SJCRH30 (cell line): Measurements from ENCODE around the gene SCYGR4. TPM values are rescaled to one million over a fixed set of nuclear protein-coding genes. Genes with fewer than 3 reads are reported as not detected.
"Not testable (repeated sequence)": the region's sequence is repeated elsewhere in the genome, so short reads cannot be mapped to it uniquely, and the experiment has no call there.

Experiments used
- DNase-seq, 2 experiments: peaks; one replicate each; pipeline ENCODE4 v3.0.0-alpha.2; 2015 to 2020
- H3K27ac ChIP-seq: fragments of 250-450 bp; sonication (Bioruptor Pico); 2 replicates; pipeline ENCODE4 v1.5.1; 2020; ENCODE audit warnings: mild to moderate bottlenecking, moderate library complexity
- H3K27me3 ChIP-seq: fragments of 250-450 bp; sonication (Bioruptor Pico); 2 replicates; pipeline ENCODE4 v1.5.1; 2020; ENCODE audit warnings: mild to moderate bottlenecking, moderate library complexity
- H3K36me3 ChIP-seq: fragments of 250-450 bp; sonication (Bioruptor Pico); 2 replicates; pipeline ENCODE4 v1.5.1; 2020; ENCODE audit warnings: mild to moderate bottlenecking, moderate library complexity
- H3K4me1 ChIP-seq: fragments of 250-450 bp; sonication (Bioruptor Pico); 2 replicates; pipeline ENCODE4 v1.5.1; 2020; ENCODE audit warnings: mild to moderate bottlenecking, moderate library complexity
- H3K4me3 ChIP-seq: fragments of 250-450 bp; sonication (Bioruptor Pico); 2 replicates; pipeline ENCODE4 v1.5.1; 2020; ENCODE audit warnings: mild to moderate bottlenecking, moderate library complexity
- H3K9me3 ChIP-seq: fragments of 250-450 bp; sonication (Bioruptor Pico); replicated peaks from 2 replicates; pipeline ENCODE4 v1.5.1; 2020; ENCODE audit warnings: mild to moderate bottlenecking, moderate library complexity
- total RNA-seq: library from RNA; depleted of rRNA; stranded (reverse); fragments of >200 nt; shearing (Covaris generic); gene quantifications from 2 replicates; pipeline ENCODE4 v1.2.3, GENCODE V29; 2014

SCYGR4 gene
- total RNA-seq, 1 experiment from 2014 or later, result not detected

- no peak overlapping the region for H3K27ac ChIP-seq
- H3K27me3 ChIP-seq, result no peaks in the 10 kb centered on the region; the same call in none of the 2 replicates
- no peaks in the 10 kb centered on the region for H3K9me3 ChIP-seq
- H3K4me3 ChIP-seq, result no peak overlapping the region
- H3K4me1 ChIP-seq, result no peaks in the 10 kb centered on the region
- no peak for DNase-seq
- H3K36me3 ChIP-seq, result no peaks in the 10 kb centered on the region
Observed at GRCh38 chr2:227629435-227629834, 12.1 kb downstream of the SCYGR4 start.

- H3K4me3 ChIP-seq, result no peak overlapping the region
- DNase-seq, result no peak
- no peaks in the 10 kb centered on the region; the same call in 1 of the 2 replicates for H3K27me3 ChIP-seq
- no peaks in the 10 kb centered on the region for H3K9me3 ChIP-seq
- no peaks in the 10 kb centered on the region for H3K36me3 ChIP-seq
- H3K4me1 ChIP-seq, result no peaks in the 10 kb centered on the region
- H3K27ac ChIP-seq, result no peak overlapping the region
Observed at GRCh38 chr2:227630322-227630721, 13.0 kb downstream of the SCYGR4 start.

GRCh38 chr2:227632827-227633226 is 15.5 kb downstream of the SCYGR4 start:
- DNase-seq, result no peak
- H3K27me3 ChIP-seq, result no peaks in the 10 kb centered on the region; the same call in 1 of the 2 replicates
- no peaks in the 10 kb centered on the region for H3K36me3 ChIP-seq
- no peaks in the 10 kb centered on the region for H3K9me3 ChIP-seq
- H3K27ac ChIP-seq, result no peak overlapping the region
- no peaks in the 10 kb centered on the region for H3K4me1 ChIP-seq
- H3K4me3 ChIP-seq, result no peak overlapping the region

DNA sequence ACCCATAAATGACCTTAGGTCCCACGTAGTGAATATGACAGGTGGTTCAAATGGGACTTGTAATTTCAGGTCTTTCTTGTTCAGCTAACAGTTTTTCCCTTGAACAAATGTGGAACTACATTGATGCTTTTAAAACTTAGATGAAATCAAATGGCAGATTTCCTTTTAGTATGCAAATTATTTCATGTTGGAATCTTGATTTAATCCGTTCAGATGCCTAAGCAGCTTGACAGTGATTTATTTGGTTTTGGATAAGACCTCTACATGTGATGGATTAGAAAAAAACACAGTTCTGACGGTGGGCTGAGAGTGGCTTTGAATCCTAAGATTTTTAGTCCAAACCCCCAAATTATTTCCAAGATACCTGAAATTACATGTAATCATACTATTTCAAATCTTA is 16.9 kb downstream of the SCYGR4 start:
- no peak overlapping the region for H3K27ac ChIP-seq
- no peaks in the 10 kb centered on the region for H3K9me3 ChIP-seq
- H3K4me3 ChIP-seq, result no peak overlapping the region
- H3K4me1 ChIP-seq, result no peaks in the 10 kb centered on the region
- DNase-seq, result no peak
- no peaks in the 10 kb centered on the region for H3K36me3 ChIP-seq
- H3K27me3 ChIP-seq, result no peaks in the 10 kb centered on the region

DNA sequence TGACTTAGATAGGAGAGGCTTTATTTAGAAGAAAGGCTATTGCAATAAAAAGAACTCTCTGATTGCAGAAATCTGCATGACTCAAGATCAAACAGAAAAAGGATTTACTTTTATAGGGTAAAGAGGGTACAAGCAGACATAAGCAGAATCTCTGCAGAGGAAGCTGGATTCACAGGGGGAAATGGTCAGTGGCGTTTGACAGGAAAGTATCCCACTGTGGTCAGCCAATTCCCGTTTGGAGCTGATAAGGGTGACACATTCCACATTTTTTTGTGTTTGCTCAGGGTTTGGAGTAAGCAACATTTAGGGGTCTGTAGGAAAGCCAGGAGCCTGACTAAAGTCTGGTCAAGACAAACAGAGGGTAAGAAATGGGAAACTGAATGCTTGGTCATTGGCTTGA is 25.4 kb downstream of the SCYGR4 start:
- H3K4me1 ChIP-seq, result no peaks in the 10 kb centered on the region
- H3K27me3 ChIP-seq, result no peaks in the 10 kb centered on the region
- no peaks in the 10 kb centered on the region for H3K9me3 ChIP-seq
- DNase-seq, result no peak
- H3K36me3 ChIP-seq, result no peaks in the 10 kb centered on the region
- no peak overlapping the region for H3K4me3 ChIP-seq
- H3K27ac ChIP-seq, result no peak overlapping the region

- H3K9me3 ChIP-seq, result no peaks in the 10 kb centered on the region
- no peaks in the 10 kb centered on the region for H3K4me1 ChIP-seq
- H3K4me3 ChIP-seq, result no peak overlapping the region
- no peak overlapping the region for H3K27ac ChIP-seq
- no peaks in the 10 kb centered on the region for H3K27me3 ChIP-seq
- DNase-seq, result no peak
- no peaks in the 10 kb centered on the region for H3K36me3 ChIP-seq
Observed at GRCh38 chr2:227643990-227644551, 26.8 kb downstream of the SCYGR4 start.

GRCh38 chr2:227653419-227653818 is 36.1 kb downstream of the SCYGR4 start:
- Histone ChIP-seq H3K27me3 (no peaks in the 10 kb centered on the region), H3K4me1 (no peaks in the 10 kb centered on the region), H3K36me3 (no peaks in the 10 kb centered on the region), H3K27ac (no peak overlapping the region), H3K4me3 (no peak overlapping the region), H3K9me3 (no peaks in the 10 kb centered on the region)
- no peak for DNase-seq

DNA sequence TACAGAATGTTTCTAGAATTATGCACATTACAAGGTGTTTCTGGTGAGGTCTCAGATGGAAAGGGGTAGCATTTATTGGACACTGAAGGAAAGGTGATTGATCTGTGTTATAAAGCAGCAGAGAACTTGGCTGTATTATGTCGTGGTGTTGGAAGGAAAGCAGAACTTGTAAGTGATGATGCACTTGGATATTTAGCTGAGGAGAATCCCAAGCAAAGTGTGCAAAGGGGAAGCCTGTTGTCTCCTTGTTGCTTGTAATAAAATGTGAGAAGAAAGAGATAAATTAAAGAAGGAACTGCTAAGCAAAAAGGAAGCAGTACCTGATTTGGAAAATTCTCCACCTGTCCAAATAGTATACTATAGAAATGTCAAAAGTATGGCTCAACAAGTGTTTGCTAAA is 37.1 kb downstream of the SCYGR4 start:
- Histone ChIP-seq H3K27me3 (no peaks in the 10 kb centered on the region), H3K27ac (no peak overlapping the region), H3K4me1 (no peaks in the 10 kb centered on the region), H3K4me3 (no peak overlapping the region), H3K36me3 (no peaks in the 10 kb centered on the region), H3K9me3 (no peaks in the 10 kb centered on the region)
- no peak for DNase-seq

DNA sequence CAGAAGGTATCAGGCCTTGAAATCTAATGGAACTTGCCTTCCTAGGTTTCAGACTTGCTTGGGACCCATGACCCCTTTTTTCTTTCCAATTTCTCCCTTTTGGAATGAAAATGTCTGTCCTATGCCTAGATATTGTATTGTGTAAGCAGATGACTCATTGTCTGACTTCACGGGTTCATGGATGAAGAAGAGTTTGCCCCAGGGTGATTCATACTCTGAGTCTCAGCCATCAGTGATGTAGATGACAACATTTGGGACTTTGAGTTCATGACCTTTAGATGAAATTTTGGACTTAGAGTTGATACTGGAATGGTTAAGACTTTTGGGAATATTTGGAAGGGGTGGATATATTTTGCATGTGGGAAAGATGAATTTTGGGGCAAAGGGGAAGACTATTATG is 38.2 kb downstream of the SCYGR4 start:
- peak in 1 of 2 experiments; percentile 13 for DNase-seq
- no peaks in the 10 kb centered on the region for H3K36me3 ChIP-seq
- no peak overlapping the region for H3K4me3 ChIP-seq
- no peaks in the 10 kb centered on the region for H3K27me3 ChIP-seq
- no peaks in the 10 kb centered on the region for H3K4me1 ChIP-seq
- H3K9me3 ChIP-seq, result no peaks in the 10 kb centered on the region
- H3K27ac ChIP-seq, result no peak overlapping the region

- Histone ChIP-seq H3K9me3 (no peaks in the 10 kb centered on the region), H3K36me3 (no peaks in the 10 kb centered on the region), H3K27ac (no peak overlapping the region), H3K27me3 (no peaks in the 10 kb centered on the region), H3K4me1 (no peaks in the 10 kb centered on the region), H3K4me3 (no peak overlapping the region)
- no peak for DNase-seq
Observed at GRCh38 chr2:227657199-227657845, 40.0 kb downstream of the SCYGR4 start.

- no peaks in the 10 kb centered on the region for H3K9me3 ChIP-seq
- no peaks in the 10 kb centered on the region for H3K4me1 ChIP-seq
- H3K27ac ChIP-seq, result no peak overlapping the region
- H3K4me3 ChIP-seq, result no peak overlapping the region
- DNase-seq, result no peak
- peaks cover 12% of the 10 kb centered on the region for H3K27me3 ChIP-seq
- no peaks in the 10 kb centered on the region for H3K36me3 ChIP-seq
Observed at GRCh38 chr2:227661025-227661649, 43.8 kb downstream of the SCYGR4 start.

- Histone ChIP-seq H3K27me3 (peaks cover 12% of the 10 kb centered on the region), H3K9me3 (no peaks in the 10 kb centered on the region), H3K27ac (no peak overlapping the region), H3K36me3 (no peaks in the 10 kb centered on the region), H3K4me1 (no peaks in the 10 kb centered on the region), H3K4me3 (no peak overlapping the region)
- DNase-seq, result no peak
Observed at GRCh38 chr2:227661827-227662226, 44.5 kb downstream of the SCYGR4 start.

DNA sequence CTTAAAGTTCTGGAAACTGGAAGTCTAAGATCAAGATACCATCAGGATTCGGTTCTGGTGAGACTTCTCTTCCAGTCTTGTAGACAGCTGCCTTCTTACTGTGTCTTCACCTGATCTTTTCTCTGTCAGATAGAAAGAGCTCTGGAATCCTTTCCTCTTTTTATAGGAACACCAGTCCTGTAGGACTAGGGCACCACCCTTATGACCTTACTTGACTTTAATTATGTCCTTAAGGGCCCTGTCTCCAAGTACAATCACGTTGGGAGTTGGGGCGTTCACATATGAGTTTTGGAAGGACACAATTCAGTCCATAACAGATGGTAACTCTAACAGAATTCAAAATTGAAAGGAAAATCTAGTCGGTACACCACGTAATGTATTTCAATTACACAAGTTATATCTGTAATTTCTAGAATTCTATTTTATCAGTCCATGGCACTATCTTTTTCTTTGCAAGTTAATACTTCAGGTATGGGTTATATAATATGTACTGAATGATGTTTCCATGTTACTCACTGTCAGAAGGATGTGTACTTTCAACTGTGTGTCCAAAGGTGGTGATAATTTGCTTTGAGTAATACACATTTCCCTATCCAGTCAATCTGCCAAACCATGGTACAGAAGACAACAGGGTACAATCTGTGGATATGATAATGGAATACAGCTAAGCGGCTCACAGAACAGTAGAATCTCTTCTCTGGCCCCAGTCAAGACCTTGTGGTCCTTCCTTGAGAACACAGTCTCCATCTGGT is 48.1 kb downstream of the SCYGR4 start:
- no peak for DNase-seq
- H3K27me3 ChIP-seq, result peaks cover 12% of the 10 kb centered on the region
- no peaks in the 10 kb centered on the region for H3K9me3 ChIP-seq
- no peaks in the 10 kb centered on the region for H3K36me3 ChIP-seq
- no peak overlapping the region for H3K27ac ChIP-seq
- no peak overlapping the region for H3K4me3 ChIP-seq
- no peaks in the 10 kb centered on the region for H3K4me1 ChIP-seq

- H3K4me3 ChIP-seq, H3K9me3 ChIP-seq, H3K27ac ChIP-seq, DNase-seq, H3K36me3 ChIP-seq, H3K4me1 ChIP-seq: not testable (repeated sequence)
- H3K27me3 ChIP-seq, result peaks cover 12% of the 10 kb centered on the region
Observed at GRCh38 chr2:227666631-227667170, 49.4 kb downstream of the SCYGR4 start, which contains the start of gene SCYGR5. Gene SCYGR5 (plus strand): TSS chr2:227666804. CDS start chr2:227666804, 0 bp downstream.
